K562 (cell line): Measurements from ENCODE around the gene YJEFN3. TPM values are rescaled to one million over a fixed set of nuclear protein-coding genes. Genes with fewer than 3 reads are reported as not detected.

Experiments used
- ARHGAP35 ChIP-seq: fragments of 450-650 bp; IDR thresholded peaks from 2 replicates; pipeline ENCODE4 v1.6.1; 2018; ENCODE audit not compliant: partially characterized antibody
- BRCA1 ChIP-seq, 2 experiments: fragments of 450-650 bp in 1 of 2; sonication (generic) in 1 of 2; formaldehyde crosslinking in 1 of 2; IDR thresholded peaks; 2 replicates each; pipeline versions ENCODE4 v1.5.0 to v1.6.1; 2017 to 2020; ENCODE audit warnings: mild to moderate bottlenecking in 1 of 2, missing genetic modification reagents in 1 of 2
- CBX1 ChIP-seq: sonication (generic); IDR thresholded peaks from 2 replicates; pipeline ENCODE4 v1.6.1; 2016; ENCODE audit warnings: antibody characterized with exemption, low read depth, mild to moderate bottlenecking
- CBX5 ChIP-seq: IDR thresholded peaks from 2 replicates; pipeline ENCODE4 v1.6.1; 2014; ENCODE audit warnings: low read depth, borderline replicate concordance
- ELF2 ChIP-seq: fragments of 250-450 bp; sonication (Bioruptor Pico); IDR thresholded peaks from 2 replicates; pipeline ENCODE4 v1.5.0; 2021; ENCODE audit warnings: mild to moderate bottlenecking
- KLF16 ChIP-seq: IDR thresholded peaks from 2 replicates; pipeline ENCODE4 v1.6.1; 2016; ENCODE audit warnings: antibody characterized with exemption
- LARP7 ChIP-seq: fragments of 450-650 bp; IDR thresholded peaks from 2 replicates; pipeline ENCODE4 v1.6.1; 2016
- MTA2 ChIP-seq: fragments of 450-650 bp; IDR thresholded peaks from 2 replicates; pipeline ENCODE4 v1.6.1; 2016; ENCODE audit warnings: low read depth
- NFIX ChIP-seq: fragments of 250-450 bp; sonication (Bioruptor Pico); IDR thresholded peaks from 2 replicates; pipeline ENCODE4 v1.4.0; 2020; ENCODE audit warnings: low read depth, mild to moderate bottlenecking, moderate library complexity
- PRPF4 ChIP-seq: fragments of 200-400 bp; formaldehyde crosslinking; IDR thresholded peaks from one replicate; pipeline ENCODE4 v1.6.1; 2017; ENCODE audit warnings: low read length, low read depth, mild to moderate bottlenecking; ENCODE audit not compliant: insufficient read depth, poor library complexity, severe bottlenecking
- RBM14 ChIP-seq: fragments of 200-400 bp; formaldehyde crosslinking; IDR thresholded peaks from 2 replicates; pipeline ENCODE4 v1.6.1; 2018; ENCODE audit warnings: low read depth, mild to moderate bottlenecking, low read length, moderate library complexity, borderline replicate concordance; ENCODE audit not compliant: insufficient read depth
- SAFB2 ChIP-seq: fragments of 200-400 bp; formaldehyde crosslinking; IDR thresholded peaks from 2 replicates; pipeline ENCODE4 v1.6.1; 2018; ENCODE audit warnings: borderline replicate concordance, low read length, low read depth, moderate library complexity; ENCODE audit not compliant: severe bottlenecking
- SREBF1 ChIP-seq: fragments of 150-350 bp; IDR thresholded peaks from 2 replicates; pipeline ENCODE4 v1.6.1; 2014; ENCODE audit warnings: antibody characterized with exemption, low read depth, low read length, borderline replicate concordance
- YY1 ChIP-seq, 3 experiments: IDR thresholded peaks; 2 replicates each; pipeline ENCODE4 v1.6.1; 2011; ENCODE audit warnings: low read length in 2 of 3, mild to moderate bottlenecking in 2 of 3, moderate library complexity in 2 of 3, borderline replicate concordance in 1 of 3, control low read depth in 1 of 3, low read depth in 1 of 3; ENCODE audit not compliant: insufficient read depth in 3 of 3, insufficient replicate concordance in 2 of 3, control insufficient read depth in 1 of 3, insufficient read length in 1 of 3; ENCODE audit errors: extremely low read depth in 1 of 3
- ZNF143 ChIP-seq: sonication (generic); formaldehyde crosslinking; IDR thresholded peaks from 2 replicates; pipeline ENCODE4 v1.9.0; 2022; ENCODE audit warnings: mild to moderate bottlenecking, missing genetic modification reagents
- ZNF324 ChIP-seq: fragments of 250-450 bp; sonication (Bioruptor Pico); IDR thresholded peaks from 2 replicates; pipeline ENCODE4 v1.4.0; 2020; ENCODE audit warnings: mild to moderate bottlenecking
- ZNF785 ChIP-seq: fragments of 250-450 bp; sonication (Bioruptor Pico); IDR thresholded peaks from 2 replicates; pipeline ENCODE4 v1.4.0; 2020; ENCODE audit warnings: mild to moderate bottlenecking
- polyA plus RNA-seq, 8 experiments: library from polyadenylated mRNA; depleted of rRNA in 4 of 8; stranded (reverse) in 5 of 8; unstranded in 3 of 8; fragments of >200 nt; fragmentation: Nextera tagmentation in 2 of 8; fragmentation: Illumina TruSeq in 1 of 8; extraction: Ambion mirVana in 2 of 8; extraction: Trizol in 1 of 8; gene quantifications; 2 replicates each; pipeline versions ENCODE4 v1.2.1 to v1.2.3, GENCODE V29; 2011 to 2014; ENCODE audit warnings: inconsistent platforms in 1 of 8, missing spikeins in 1 of 8
- total RNA-seq, 7 experiments: library from RNA; depleted of rRNA in 6 of 7; stranded (reverse); fragments of >200 nt in 6 of 7; fragmentation: Illumina TruSeq in 2 of 7; extraction: Trizol in 2 of 7; gene quantifications; 2 replicates each; pipeline versions ENCODE4 v1.2.1 to v1.2.3, GENCODE V29; 2011 to 2021; ENCODE audit warnings: low replicate concordance in 1 of 7
- TF ChIP-seq, protein P1 (sequence below): fragments of 450-650 bp; IDR thresholded peaks from 2 replicates; pipeline ENCODE4 v1.6.1; 2016; ENCODE audit warnings: borderline replicate concordance
- TF ChIP-seq, protein P2 (sequence below): fragments of 450-650 bp; formaldehyde crosslinking; conservative IDR thresholded peaks from 2 replicates; pipeline ENCODE4 v1.4.0; 2022; ENCODE audit warnings: mild to moderate bottlenecking, missing genetic modification characterization
- TF ChIP-seq, protein P3 (sequence below): sonication (generic); formaldehyde crosslinking; IDR thresholded peaks from 2 replicates; pipeline ENCODE4 v1.8.1; 2022; ENCODE audit warnings: missing genetic modification reagents
- TF ChIP-seq, protein P4 (sequence below): fragments of 450-650 bp; formaldehyde crosslinking; IDR thresholded peaks from 2 replicates; pipeline ENCODE4 v1.4.0; 2020; ENCODE audit warnings: mild to moderate bottlenecking, moderate library complexity

YJEFN3 gene
- total and polyA plus RNA-seq, 9 of the 15 experiments (the other 6 are each of a cell fraction or from before 2014, with no cell fraction given) = 0.04 to 5.8 (median 1.3) TPM; not detected in 1

DNA sequence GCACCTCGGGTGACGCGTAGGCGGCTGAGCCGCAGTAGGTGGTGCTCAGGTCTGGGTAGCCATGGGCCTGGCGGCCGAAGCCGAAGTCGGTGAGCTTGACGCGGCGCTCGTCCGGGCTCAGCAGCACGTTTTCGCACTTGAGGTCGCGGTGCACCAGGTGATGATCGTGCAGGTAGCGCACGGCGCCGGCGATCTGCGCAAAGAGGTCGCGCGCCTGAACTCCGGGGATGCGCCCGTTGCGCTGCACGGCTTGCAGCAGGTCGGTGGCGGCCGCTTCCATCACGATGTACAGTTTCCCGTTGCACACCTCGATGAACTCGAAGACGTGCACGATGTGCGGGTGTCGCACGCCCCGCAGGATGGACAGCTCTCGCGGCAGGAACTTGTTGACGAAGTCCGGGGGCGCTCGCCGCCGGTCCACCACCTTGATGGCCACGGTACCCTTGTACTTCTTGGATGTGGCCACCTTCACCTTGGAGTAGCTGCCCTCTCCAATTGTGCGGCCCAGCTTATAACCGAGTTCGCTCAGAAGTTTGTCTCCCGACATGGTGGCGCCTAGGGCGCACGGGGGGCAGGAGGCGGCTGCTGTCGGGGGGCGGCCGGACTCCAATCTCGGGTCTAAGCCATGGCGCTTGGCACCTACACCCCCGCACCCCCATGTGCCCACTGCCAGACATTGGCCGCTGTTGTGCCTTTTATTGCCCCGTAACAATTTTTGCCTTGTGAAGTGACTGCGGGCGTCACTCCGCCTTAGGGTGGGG, 13.7 kb upstream of the YJEFN3 start, which contains the start of gene TSSK6 (continued):
- TF ChIP-seq CBX5 (no peak), RBM14 (0 out of 2 replicates have a peak, but pooled peaks have one; percentile 5), ZNF143 (CRISPR knock-in tag) (no peak), YY1 (IDR thresholded peaks at IDR 0.05; ENCODE audit: borderline replicate concordance in 1 of 3, control insufficient read depth in 1 of 3, extremely low read depth in 1 of 3, insufficient read depth in 3 of 3, insufficient read length in 1 of 3, insufficient replicate concordance in 2 of 3, low read depth in 1 of 3, low read length in 2 of 3) (no peak), BRCA1 (IDR thresholded peaks at IDR 0.05) (no peak), BRCA1 (CRISPR knock-in tag; IDR thresholded peaks at IDR 0.05) (0 out of 2 replicates have a peak, but pooled peaks have one; percentile 60), SAFB2 (no peak), ELF2 (CRISPR knock-in tag) (no peak), LARP7 (no peak), ARHGAP35 (no peak), SREBF1 (no peak), ZNF324 (no peak), PRPF4 (peak; percentile 26), ZNF785 (no peak), KLF16 (no peak), NFIX (CRISPR knock-in tag) (no peak), MTA2 (no peak), CBX1 (no peak)
- TF ChIP-seq, protein P1, sequence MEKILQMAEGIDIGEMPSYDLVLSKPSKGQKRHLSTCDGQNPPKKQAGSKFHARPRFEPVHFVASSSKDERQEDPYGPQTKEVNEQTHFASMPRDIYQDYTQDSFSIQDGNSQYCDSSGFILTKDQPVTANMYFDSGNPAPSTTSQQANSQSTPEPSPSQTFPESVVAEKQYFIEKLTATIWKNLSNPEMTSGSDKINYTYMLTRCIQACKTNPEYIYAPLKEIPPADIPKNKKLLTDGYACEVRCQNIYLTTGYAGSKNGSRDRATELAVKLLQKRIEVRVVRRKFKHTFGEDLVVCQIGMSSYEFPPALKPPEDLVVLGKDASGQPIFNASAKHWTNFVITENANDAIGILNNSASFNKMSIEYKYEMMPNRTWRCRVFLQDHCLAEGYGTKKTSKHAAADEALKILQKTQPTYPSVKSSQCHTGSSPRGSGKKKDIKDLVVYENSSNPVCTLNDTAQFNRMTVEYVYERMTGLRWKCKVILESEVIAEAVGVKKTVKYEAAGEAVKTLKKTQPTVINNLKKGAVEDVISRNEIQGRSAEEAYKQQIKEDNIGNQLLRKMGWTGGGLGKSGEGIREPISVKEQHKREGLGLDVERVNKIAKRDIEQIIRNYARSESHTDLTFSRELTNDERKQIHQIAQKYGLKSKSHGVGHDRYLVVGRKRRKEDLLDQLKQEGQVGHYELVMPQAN = no peak
- TF ChIP-seq, protein P2, sequence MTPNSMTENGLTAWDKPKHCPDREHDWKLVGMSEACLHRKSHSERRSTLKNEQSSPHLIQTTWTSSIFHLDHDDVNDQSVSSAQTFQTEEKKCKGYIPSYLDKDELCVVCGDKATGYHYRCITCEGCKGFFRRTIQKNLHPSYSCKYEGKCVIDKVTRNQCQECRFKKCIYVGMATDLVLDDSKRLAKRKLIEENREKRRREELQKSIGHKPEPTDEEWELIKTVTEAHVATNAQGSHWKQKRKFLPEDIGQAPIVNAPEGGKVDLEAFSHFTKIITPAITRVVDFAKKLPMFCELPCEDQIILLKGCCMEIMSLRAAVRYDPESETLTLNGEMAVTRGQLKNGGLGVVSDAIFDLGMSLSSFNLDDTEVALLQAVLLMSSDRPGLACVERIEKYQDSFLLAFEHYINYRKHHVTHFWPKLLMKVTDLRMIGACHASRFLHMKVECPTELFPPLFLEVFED (CRISPR knock-in tag) = no peak
- TF ChIP-seq, protein P3, sequence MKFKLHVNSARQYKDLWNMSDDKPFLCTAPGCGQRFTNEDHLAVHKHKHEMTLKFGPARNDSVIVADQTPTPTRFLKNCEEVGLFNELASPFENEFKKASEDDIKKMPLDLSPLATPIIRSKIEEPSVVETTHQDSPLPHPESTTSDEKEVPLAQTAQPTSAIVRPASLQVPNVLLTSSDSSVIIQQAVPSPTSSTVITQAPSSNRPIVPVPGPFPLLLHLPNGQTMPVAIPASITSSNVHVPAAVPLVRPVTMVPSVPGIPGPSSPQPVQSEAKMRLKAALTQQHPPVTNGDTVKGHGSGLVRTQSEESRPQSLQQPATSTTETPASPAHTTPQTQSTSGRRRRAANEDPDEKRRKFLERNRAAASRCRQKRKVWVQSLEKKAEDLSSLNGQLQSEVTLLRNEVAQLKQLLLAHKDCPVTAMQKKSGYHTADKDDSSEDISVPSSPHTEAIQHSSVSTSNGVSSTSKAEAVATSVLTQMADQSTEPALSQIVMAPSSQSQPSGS (CRISPR knock-in tag) = no peak
- TF ChIP-seq, protein P4, sequence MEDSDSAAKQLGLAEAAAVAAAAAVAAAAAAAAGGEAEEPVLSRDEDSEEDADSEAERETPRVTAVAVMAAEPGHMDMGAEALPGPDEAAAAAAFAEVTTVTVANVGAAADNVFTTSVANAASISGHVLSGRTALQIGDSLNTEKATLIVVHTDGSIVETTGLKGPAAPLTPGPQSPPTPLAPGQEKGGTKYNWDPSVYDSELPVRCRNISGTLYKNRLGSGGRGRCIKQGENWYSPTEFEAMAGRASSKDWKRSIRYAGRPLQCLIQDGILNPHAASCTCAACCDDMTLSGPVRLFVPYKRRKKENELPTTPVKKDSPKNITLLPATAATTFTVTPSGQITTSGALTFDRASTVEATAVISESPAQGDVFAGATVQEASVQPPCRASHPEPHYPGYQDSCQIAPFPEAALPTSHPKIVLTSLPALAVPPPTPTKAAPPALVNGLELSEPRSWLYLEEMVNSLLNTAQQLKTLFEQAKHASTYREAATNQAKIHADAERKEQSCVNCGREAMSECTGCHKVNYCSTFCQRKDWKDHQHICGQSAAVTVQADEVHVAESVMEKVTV (CRISPR knock-in tag) = no peak
